H1 (cell line): ENCODE data around the gene XDH. TPM values are rescaled to one million over a fixed set of nuclear protein-coding genes. Genes with fewer than 3 reads are reported as not detected.

Experiments
- HDAC6 ChIP-seq: IDR thresholded peaks from one replicate; pipeline ENCODE4 v1.7.1; 2012; ENCODE audit warnings: low read depth, mild to moderate bottlenecking, inconsistent platforms, low read length, moderate library complexity
- JUND ChIP-seq: IDR thresholded peaks from 2 replicates; pipeline ENCODE4 v1.6.1; 2011; ENCODE audit warnings: mild to moderate bottlenecking, improper control_type of control experiment, low read length
- polyA plus RNA-seq, 7 experiments: library from polyadenylated mRNA; depleted of rRNA in 3 of 7; stranded (reverse) in 5 of 7; unstranded in 2 of 7; fragments of >200 nt in 5 of 7; fragments of 200-250 nt in 2 of 7; gene quantifications; 1 replicate in 5 of 7; 2 replicates in 1 of 7; 4 replicates in 1 of 7; pipeline versions ENCODE4 v1.2.1 to v1.2.3, GENCODE V29; 2011 to 2013; ENCODE audit warnings: missing spikeins in 2 of 7, mixed read lengths in 2 of 7
- total RNA-seq: library from RNA; stranded (reverse); fragmentation: NEBNext Ultra II Directional; extraction: Animal tissue kit (Norgen Biotek cat#: 25700); gene quantifications from 2 replicates; pipeline ENCODE4 v1.2.1, GENCODE V29; 2021

The XDH gene
- total and polyA plus RNA-seq, 2 of the 8 experiments (the other 6 are each of a cell fraction or from before 2014, with no cell fraction given): 0.68 to 1.2 TPM

DNA sequence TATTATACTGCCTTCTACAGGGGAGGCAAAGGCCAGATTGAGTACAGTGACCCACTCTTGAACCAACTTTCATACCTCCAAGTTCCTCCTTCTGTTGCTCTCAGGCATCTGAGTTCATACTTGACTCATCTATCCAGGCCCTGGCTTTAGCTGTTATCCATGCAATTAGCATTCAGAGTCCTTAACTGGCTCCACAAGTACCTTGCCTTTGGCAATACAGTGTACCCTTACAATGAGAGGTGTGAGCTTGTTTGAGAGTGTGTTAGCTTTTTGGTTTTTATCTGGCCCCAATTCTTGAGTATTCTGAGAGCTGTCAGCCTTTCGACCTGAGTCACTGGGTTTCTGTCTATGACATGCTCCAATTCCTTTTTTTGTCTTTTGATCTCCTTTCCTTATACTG lies 120.3 kb downstream of the XDH start (continued):
- no peak for TF ChIP-seq HDAC6
- TF ChIP-seq JUND: no peak
- TF ChIP-seq, all 59 proteins: peak for 0
